Peyer's patch (tissue), 4 donors: ENCODE measurements around the gene GASK1A.

Experiments
- POLR2A ChIP-seq, 2 donors: fragments of 450-650 bp; IDR thresholded peaks; one replicate each; pipeline ENCODE4 v1.5.1; 2017; ENCODE audit warnings: antibody characterized with exemption in 2 of 2, mild to moderate bottlenecking in 2 of 2, moderate library complexity in 2 of 2
- TF ChIP-seq, protein P1 (sequence below), 6 experiments: fragments of 450-650 bp in 4 of 6; fragments of 200-600 bp in 2 of 6; sonication (generic) in 1 of 6; IDR thresholded peaks; one replicate each; pipeline ENCODE4 v1.5.1; 2017 to 2019; ENCODE audit warnings: antibody characterized with exemption in 6 of 6, mild to moderate bottlenecking in 3 of 6, moderate library complexity in 1 of 6

GRCh38 chr3:43081796-43082195, 102.7 kb downstream of the GASK1A start:
- TF ChIP-seq, protein P1, sequence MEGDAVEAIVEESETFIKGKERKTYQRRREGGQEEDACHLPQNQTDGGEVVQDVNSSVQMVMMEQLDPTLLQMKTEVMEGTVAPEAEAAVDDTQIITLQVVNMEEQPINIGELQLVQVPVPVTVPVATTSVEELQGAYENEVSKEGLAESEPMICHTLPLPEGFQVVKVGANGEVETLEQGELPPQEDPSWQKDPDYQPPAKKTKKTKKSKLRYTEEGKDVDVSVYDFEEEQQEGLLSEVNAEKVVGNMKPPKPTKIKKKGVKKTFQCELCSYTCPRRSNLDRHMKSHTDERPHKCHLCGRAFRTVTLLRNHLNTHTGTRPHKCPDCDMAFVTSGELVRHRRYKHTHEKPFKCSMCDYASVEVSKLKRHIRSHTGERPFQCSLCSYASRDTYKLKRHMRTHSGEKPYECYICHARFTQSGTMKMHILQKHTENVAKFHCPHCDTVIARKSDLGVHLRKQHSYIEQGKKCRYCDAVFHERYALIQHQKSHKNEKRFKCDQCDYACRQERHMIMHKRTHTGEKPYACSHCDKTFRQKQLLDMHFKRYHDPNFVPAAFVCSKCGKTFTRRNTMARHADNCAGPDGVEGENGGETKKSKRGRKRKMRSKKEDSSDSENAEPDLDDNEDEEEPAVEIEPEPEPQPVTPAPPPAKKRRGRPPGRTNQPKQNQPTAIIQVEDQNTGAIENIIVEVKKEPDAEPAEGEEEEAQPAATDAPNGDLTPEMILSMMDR (IDR thresholded peaks at IDR 0.05): no peak
- no peak for TF ChIP-seq POLR2A (IDR thresholded peaks at IDR 0.05)
